Left lobe of liver (tissue), 2 donors: ENCODE measurements around the gene FCN1. TPM values are rescaled to one million over a fixed set of nuclear protein-coding genes. Genes with fewer than 3 reads are reported as not detected.
"Not testable (repeated sequence)": the region's sequence is repeated elsewhere in the genome, so short reads cannot be mapped to it uniquely, and the experiment has no call there.

Source experiments
- ATAC-seq: fragments of 200-7000 bp; cut with Tn5 transposase; one replicate; pipeline ENCODE4 v1.9.1; 2020; ENCODE audit warnings: mild to moderate bottlenecking, moderate library complexity
- DNase-seq: peaks from one replicate; pipeline ENCODE4 v3.0.0-alpha.2; 2020; ENCODE audit warnings: low spot score
- total RNA-seq: library from RNA; stranded (reverse); gene quantifications from one replicate; pipeline ENCODE4 v1.2.1, GENCODE V29; 2021
- donor health status: DM: no; HTN: no; CAD: no; lungs with moderate emphysema.
- donor health status: DM: no; HTN: yes; CAD: no.

The FCN1 gene
- total RNA-seq, 1 donor from 2014 or later = 0.93 TPM

DNA sequence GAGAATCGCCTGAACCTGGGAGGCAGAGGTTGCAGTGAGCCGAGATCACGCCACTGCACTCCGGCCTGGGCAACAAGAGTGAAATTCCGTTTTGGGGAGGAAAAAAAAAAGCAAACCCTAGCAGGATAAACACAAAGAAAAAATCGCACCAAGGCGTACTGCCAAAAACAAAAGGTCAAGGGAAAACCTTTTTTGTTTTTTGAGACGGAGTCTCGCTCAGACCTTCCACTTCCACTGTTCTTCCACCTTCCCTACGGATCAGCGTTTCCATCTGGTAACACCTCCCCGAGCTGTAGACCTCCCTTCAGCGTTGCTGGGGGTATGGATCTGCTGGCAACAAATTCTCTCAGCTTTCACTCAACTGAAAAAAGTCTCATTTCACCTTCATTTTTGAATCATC, 57.2 kb downstream of the FCN1 start:
- no peak for ATAC-seq
- DNase-seq = peak; percentile 32

DNA sequence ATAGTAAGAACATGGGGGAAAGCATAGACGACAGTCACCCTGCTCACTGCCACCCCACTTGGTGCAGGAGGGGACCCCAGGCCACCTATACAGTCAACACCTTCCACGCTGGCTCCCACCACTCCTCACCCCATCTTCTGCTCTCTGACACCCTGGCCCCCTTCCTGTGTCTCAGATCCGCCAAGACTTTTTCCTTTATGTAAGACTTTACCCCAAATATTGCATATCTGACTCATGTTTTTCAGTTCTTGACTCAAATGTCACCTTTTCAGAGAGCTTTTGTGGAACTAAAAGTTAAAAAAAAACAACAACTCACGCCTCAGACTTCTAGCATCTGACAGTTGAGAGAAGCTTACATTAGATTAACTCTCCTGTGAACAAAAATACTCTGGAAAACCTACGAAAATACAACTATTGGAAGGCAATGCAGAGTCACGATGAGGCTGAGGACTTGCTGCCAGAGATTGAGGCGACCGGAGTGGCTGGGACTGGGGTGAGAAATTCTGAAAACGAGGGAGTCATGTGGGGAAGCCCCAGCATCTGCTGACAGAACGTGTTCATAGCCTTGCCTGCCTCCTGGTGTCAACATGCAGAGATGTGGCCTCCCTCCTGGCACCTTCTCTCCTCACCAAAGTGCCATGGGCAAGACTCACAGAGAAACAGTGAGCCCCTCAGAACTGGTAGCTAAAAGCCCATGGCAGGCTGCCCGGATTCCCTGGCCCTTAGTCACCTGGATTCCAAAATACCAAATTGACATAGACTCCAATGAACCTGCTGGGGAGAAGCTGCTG, 59.5 kb downstream of the FCN1 start:
- no peak for ATAC-seq
- peak; percentile 33 for DNase-seq

DNA sequence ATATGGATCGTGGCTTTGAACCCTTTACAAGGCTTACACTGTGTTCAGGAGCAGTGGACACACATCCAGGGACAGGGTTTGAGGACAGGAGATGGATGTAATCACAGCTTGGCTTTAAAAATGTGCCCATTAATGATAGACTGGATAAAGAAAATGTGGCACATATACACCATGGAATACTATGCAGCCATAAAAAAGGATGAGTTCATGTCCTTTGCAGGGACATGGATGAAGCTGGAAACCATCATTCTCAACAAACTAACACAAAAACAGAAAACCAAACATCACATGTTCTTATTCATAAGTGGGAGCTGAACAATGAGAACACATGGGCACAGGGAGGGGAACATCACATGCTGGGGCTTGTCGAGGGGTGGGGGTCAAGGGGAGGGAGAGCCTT, 60.3 kb downstream of the FCN1 start:
- not testable (repeated sequence) for ATAC-seq

DNA sequence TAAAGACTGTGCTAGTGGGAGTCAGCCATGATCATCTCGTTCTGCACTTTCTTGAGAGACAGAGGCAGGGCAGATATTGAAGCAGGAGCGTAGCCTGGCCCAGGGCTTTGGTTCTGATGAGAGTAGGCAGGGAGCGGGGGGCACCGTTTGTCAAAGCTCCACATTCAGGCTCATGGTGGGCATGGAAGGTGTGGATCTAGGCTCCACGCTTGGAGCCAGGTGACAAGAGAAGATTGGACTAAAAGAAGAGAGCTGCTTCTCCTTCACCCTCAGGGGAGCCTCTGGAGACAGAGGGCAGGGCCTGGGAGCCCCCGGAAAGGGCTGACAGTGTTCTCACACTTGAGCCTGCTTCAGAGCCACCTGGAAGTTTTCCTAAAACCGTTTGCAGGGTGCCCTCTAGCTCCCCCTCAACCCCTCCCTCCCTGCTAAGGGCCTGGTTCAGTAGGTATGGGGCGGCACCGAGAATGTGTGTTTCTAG, 61.8 kb downstream of the FCN1 start:
- DNase-seq (peak; percentile 22), ATAC-seq (no peak)

More for the DNA sequence above, 60.3 kb downstream of the FCN1 start:
- DNase-seq = not testable (repeated sequence)

Other genes starting within 250 kb of the FCN1 start
- gene FCN2, start 37.1 kb downstream of the FCN1 start, total RNA-seq = 95.7 TPM
- gene OLFM1, start 169.8 kb upstream of the FCN1 start, total RNA-seq = 1.8 TPM